ENCODE data around the gene PKP1.

Gene PKP1

DNA sequence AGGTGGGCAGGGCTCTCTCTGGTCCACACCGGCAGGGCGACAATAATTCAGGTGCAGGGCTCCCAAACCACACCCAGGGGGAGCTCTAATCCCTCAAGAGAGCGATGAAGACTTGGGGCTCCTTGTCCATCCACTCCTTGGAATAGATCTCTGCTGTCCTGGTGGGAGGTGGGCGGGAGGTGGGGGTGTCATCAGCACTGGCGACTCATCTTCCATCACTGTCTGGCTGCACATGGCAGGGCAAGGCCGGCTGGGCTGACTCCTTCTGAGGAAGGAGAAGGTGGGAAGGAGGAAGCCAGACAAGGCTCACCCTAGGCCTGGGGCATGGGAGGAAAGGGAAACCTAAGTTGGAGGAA lies 64.9 kb downstream of the PKP1 start:
- H3K9me3 ChIP-seq (ENCODE audit: control insufficient read depth, low read length), result no peaks in the 10 kb centered on the region
- 27 to 31% methylated on average over 6 of the region's 6 CpGs for WGBS, 2 experiments
- no peaks in the 10 kb centered on the region for H3K36me3 ChIP-seq (ENCODE audit: control insufficient read depth, insufficient read depth, low read length)
- no peaks in the 10 kb centered on the region for H3K27me3 ChIP-seq (ENCODE audit: control insufficient read depth, insufficient read depth, low read length, poor library complexity, severe bottlenecking)
- H3K4me3 ChIP-seq (ENCODE audit: insufficient read depth, low read depth, low read length), result no peak overlapping the region
- no peak overlapping the region for H3K27ac ChIP-seq (ENCODE audit: insufficient read depth, low read depth, low read length, poor library complexity, severe bottlenecking)
- H3K4me1 ChIP-seq (ENCODE audit: control insufficient read depth, insufficient read depth, low read length), result peaks cover 10% of the 10 kb centered on the region

DNA sequence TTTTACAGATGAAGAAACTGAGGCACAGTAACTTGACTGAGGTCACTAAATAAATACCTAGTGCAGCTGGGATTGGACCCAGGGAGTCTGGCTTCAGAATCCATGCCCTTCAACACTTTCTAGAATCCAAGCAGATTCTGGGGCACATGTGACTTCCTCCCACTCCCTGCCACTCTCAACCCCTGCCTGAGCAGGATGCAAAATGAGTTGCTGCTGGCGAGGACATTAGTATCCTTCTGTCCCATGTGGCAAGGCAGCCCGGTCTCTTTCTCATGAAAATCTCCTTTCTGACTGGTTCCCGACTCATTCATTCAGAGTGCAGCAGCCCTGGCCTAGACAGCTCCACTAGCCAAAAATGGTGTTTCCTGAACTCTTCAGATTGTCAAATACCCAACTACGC lies 65.8 kb downstream of the PKP1 start:
- no peak overlapping the region for H3K27ac ChIP-seq (ENCODE audit: insufficient read depth, low read depth, low read length, poor library complexity, severe bottlenecking)
- peaks cover 10% of the 10 kb centered on the region for H3K4me1 ChIP-seq (ENCODE audit: control insufficient read depth, insufficient read depth, low read length)
- H3K4me3 ChIP-seq (ENCODE audit: insufficient read depth, low read depth, low read length), result no peak overlapping the region
- no peaks in the 10 kb centered on the region for H3K27me3 ChIP-seq (ENCODE audit: control insufficient read depth, insufficient read depth, low read length, poor library complexity, severe bottlenecking)
- no peaks in the 10 kb centered on the region for H3K36me3 ChIP-seq (ENCODE audit: control insufficient read depth, insufficient read depth, low read length)
- H3K9me3 ChIP-seq (ENCODE audit: control insufficient read depth, low read length), result no peaks in the 10 kb centered on the region
- 83 to 87% methylated on average over 4 of the region's 4 CpGs for WGBS, 2 experiments

DNA sequence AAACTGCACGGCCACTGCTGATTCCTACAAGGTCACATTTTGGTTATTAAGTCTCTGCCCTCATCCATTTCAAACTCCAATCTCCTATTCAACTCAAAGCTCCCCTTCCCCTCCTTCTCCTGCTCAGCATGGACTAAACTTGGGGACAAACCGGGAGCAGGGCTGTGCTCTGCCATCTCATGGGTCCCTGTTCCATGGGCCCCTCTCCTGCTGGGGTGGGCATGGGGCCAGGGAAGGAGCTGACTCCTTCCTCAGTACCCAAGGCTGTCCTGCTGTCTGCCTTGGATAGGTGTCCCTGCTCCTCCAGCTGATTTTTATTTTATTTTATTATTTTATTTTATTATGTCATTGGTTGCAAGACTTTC lies 67.0 kb downstream of the PKP1 start:
- 83 to 86% methylated on average over 2 of the region's 2 CpGs for WGBS, 2 experiments
- Histone ChIP-seq H3K36me3 (ENCODE audit: control insufficient read depth, insufficient read depth, low read length) (no peaks in the 10 kb centered on the region), H3K27ac (ENCODE audit: insufficient read depth, low read depth, low read length, poor library complexity, severe bottlenecking) (no peak overlapping the region), H3K9me3 (ENCODE audit: control insufficient read depth, low read length) (no peaks in the 10 kb centered on the region), H3K4me3 (ENCODE audit: insufficient read depth, low read depth, low read length) (no peak overlapping the region), H3K4me1 (ENCODE audit: control insufficient read depth, insufficient read depth, low read length) (peaks cover 4% of the 10 kb centered on the region), H3K27me3 (ENCODE audit: control insufficient read depth, insufficient read depth, low read length, poor library complexity, severe bottlenecking) (no peaks in the 10 kb centered on the region)

DNA sequence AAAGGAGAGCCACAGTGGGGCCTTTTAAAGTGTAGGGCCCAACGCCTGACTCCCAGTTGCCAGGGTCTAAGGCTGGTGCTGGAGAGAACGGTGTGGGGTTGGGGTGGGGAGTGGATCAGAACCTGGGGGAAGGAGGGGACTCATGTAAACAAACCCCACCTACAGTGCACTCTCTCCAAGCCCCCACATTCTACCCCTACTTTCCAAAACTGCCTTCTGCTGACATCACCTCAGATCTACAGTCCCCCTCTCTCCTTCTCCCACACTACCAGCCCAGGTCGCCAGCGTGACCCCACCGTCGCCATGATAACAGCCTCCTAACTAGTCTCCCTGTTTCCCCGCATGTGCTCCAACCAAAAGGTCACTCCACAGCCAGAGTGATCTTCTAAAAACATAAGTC lies 67.6 kb downstream of the PKP1 start:
- H3K36me3 ChIP-seq (ENCODE audit: control insufficient read depth, insufficient read depth, low read length), result no peaks in the 10 kb centered on the region
- no peaks in the 10 kb centered on the region for H3K9me3 ChIP-seq (ENCODE audit: control insufficient read depth, low read length)
- no peaks in the 10 kb centered on the region for H3K27me3 ChIP-seq (ENCODE audit: control insufficient read depth, insufficient read depth, low read length, poor library complexity, severe bottlenecking)
- no peak overlapping the region for H3K4me3 ChIP-seq (ENCODE audit: insufficient read depth, low read depth, low read length)
- H3K27ac ChIP-seq (ENCODE audit: insufficient read depth, low read depth, low read length, poor library complexity, severe bottlenecking), result no peak overlapping the region
- peaks cover 4% of the 10 kb centered on the region for H3K4me1 ChIP-seq (ENCODE audit: control insufficient read depth, insufficient read depth, low read length)
- WGBS, 2 experiments, result 92 to 95% methylated on average over 6 to 7 of the region's 7 CpGs

DNA sequence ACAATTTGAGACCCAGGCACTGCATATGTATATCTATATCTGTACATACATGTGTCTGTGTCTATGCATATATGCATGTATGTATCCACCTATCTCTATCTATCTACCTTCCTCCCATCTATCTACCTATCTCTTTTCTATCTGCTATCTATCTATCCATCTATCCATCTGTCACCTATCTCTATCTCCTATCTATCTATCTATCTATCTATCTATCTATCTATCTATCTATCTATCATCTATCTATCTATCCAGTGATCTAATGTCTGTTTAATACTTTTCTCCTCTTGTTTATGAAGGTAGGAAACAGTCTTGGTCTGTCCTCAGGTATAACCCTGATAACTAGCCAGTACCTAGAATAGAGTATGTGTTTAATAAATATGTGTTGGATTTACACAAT lies 68.3 kb downstream of the PKP1 start:
- H3K27me3 ChIP-seq (ENCODE audit: control insufficient read depth, insufficient read depth, low read length, poor library complexity, severe bottlenecking), result no peaks in the 10 kb centered on the region
- H3K36me3 ChIP-seq (ENCODE audit: control insufficient read depth, insufficient read depth, low read length), result no peaks in the 10 kb centered on the region
- peaks cover 4% of the 10 kb centered on the region for H3K4me1 ChIP-seq (ENCODE audit: control insufficient read depth, insufficient read depth, low read length)
- no peak overlapping the region for H3K27ac ChIP-seq (ENCODE audit: insufficient read depth, low read depth, low read length, poor library complexity, severe bottlenecking)
- H3K4me3 ChIP-seq (ENCODE audit: insufficient read depth, low read depth, low read length), result no peak overlapping the region
- H3K9me3 ChIP-seq (ENCODE audit: control insufficient read depth, low read length), result no peaks in the 10 kb centered on the region

DNA sequence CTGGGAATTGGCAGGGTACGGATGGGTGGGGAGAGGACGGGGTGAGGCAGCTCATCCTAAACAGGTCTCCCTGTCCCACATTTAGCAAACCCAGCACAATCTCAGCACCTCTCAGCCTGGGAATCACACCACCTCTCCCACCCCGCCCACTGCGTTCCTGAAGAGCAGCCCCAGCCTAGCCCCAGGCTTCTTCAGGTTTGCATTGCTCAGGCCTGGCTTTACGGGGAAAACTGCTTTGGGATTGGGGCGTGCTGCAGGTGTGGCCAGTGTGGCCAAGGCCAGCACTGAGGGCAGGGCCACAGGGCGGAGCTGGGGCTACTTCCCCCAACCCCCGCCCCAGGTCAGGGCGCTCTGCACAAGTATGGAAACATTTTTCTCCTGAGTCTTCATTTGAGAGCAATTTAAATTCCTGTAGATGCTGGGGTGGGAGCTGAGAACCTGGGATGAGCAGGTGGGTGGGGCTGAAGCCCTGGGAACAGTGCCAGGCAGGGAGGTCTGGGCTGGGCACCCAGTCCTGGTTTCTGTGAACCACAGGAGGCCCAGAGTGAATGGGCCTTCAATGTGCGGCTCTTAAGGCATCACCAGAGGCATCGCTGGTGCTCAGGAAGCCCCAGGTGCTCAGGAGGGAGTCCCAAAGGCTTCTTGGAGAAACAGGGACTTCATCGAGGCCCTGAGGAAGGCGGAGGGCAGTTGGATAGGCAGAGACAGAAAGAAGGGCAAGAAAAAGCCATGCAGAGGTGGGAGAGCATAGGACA lies 70.1 kb downstream of the PKP1 start:
- H3K4me3 ChIP-seq (ENCODE audit: insufficient read depth, low read depth, low read length), result no peak overlapping the region
- H3K4me1 ChIP-seq (ENCODE audit: control insufficient read depth, insufficient read depth, low read length), result no peaks in the 10 kb centered on the region
- WGBS, 2 experiments, result 85 to 87% methylated on average over 13 of the region's 13 CpGs
- no peaks in the 10 kb centered on the region for H3K9me3 ChIP-seq (ENCODE audit: control insufficient read depth, low read length)
- no peaks in the 10 kb centered on the region for H3K27me3 ChIP-seq (ENCODE audit: control insufficient read depth, insufficient read depth, low read length, poor library complexity, severe bottlenecking)
- no peak overlapping the region for H3K27ac ChIP-seq (ENCODE audit: insufficient read depth, low read depth, low read length, poor library complexity, severe bottlenecking)
- no peaks in the 10 kb centered on the region for H3K36me3 ChIP-seq (ENCODE audit: control insufficient read depth, insufficient read depth, low read length)

DNA sequence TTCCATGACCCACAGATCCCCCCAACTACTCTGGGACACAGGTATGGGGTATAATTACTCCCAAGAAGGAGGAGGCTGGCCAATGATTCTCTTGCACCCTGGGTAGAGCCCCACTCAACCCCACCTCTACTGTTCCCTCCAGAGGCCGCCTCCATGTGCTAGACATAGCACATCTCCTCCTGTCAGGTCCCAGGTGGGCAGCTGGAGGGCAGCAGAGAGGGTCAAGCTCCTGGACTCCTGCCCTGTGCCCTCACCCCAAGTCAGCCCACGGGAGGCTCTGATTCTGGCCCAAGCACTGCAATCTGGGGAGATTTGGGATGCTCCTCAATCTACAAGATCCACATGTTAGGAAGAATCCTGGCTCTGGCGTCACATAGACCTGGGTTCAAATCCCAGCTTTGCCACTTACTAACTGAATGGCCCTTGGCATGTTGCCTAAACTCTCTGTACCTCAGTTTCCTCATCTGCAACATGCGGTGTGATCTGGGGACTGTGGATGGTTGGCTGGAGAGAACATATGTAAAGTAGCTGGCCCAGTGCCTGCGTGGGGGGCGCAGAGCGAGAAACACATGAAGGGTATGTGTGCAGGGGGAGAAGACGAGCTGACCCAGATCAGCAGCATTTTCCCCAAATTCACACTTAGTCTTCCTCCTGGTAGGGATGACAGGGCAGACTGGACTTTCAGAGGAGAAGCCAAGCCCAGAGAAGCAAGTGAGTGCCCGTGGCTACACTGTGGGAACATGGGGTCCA lies 71.0 kb downstream of the PKP1 start:
- no peaks in the 10 kb centered on the region for H3K27me3 ChIP-seq (ENCODE audit: control insufficient read depth, insufficient read depth, low read length, poor library complexity, severe bottlenecking)
- H3K9me3 ChIP-seq (ENCODE audit: control insufficient read depth, low read length), result no peaks in the 10 kb centered on the region
- 92 to 94% methylated on average over 9 of the region's 9 CpGs for WGBS, 2 experiments
- H3K36me3 ChIP-seq (ENCODE audit: control insufficient read depth, insufficient read depth, low read length), result no peaks in the 10 kb centered on the region
- H3K4me1 ChIP-seq (ENCODE audit: control insufficient read depth, insufficient read depth, low read length), result no peaks in the 10 kb centered on the region
- no peak overlapping the region for H3K27ac ChIP-seq (ENCODE audit: insufficient read depth, low read depth, low read length, poor library complexity, severe bottlenecking)
- no peak overlapping the region for H3K4me3 ChIP-seq (ENCODE audit: insufficient read depth, low read depth, low read length)

DNA sequence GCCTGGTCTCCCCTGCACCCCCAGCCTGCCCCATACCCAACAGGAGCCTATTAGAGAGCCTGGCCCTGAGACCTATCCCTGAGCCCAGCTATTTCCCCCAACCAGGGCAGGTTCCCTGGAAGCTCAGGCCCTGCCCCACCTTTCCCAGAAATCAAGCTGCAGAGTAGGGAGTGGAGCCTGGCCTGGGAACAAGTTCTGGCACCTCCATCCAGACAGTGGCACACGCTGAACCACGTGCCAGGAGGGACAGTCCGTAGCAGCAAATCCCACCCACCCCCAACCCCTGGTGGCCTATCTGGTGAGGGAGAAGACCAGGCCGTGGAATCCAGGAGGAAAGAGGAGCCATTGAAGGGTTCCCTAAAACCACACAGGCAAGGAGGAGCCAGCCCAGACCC lies 71.6 kb downstream of the PKP1 start:
- H3K9me3 ChIP-seq (ENCODE audit: control insufficient read depth, low read length), result no peaks in the 10 kb centered on the region
- no peaks in the 10 kb centered on the region for H3K36me3 ChIP-seq (ENCODE audit: control insufficient read depth, insufficient read depth, low read length)
- no peaks in the 10 kb centered on the region for H3K4me1 ChIP-seq (ENCODE audit: control insufficient read depth, insufficient read depth, low read length)
- no peak overlapping the region for H3K4me3 ChIP-seq (ENCODE audit: insufficient read depth, low read depth, low read length)
- WGBS, 2 experiments, result 82 to 89% methylated on average over 4 of the region's 4 CpGs
- no peak overlapping the region for H3K27ac ChIP-seq (ENCODE audit: insufficient read depth, low read depth, low read length, poor library complexity, severe bottlenecking)
- H3K27me3 ChIP-seq (ENCODE audit: control insufficient read depth, insufficient read depth, low read length, poor library complexity, severe bottlenecking), result no peaks in the 10 kb centered on the region

DNA sequence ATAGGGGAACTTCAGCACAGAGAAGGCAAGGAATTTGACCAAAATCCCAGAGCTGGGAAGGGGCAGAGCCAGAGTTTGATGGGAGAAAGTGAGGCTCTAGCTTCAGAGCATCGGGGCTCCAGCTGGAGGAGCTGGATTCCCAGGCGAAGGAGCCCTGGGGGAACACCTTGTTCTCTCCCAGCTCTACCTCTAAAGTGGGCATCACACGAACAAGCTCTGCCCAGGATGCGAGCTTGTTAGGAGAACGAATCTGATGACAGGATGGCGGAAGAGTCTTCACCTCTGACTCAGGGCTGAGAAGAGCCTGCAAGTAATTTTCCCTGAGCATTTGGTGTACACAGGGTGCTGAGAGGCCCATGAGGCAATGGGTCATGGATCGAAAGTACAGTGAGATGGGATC lies 72.2 kb downstream of the PKP1 start:
- no peaks in the 10 kb centered on the region for H3K9me3 ChIP-seq (ENCODE audit: control insufficient read depth, low read length)
- H3K4me1 ChIP-seq (ENCODE audit: control insufficient read depth, insufficient read depth, low read length), result no peaks in the 10 kb centered on the region
- no peaks in the 10 kb centered on the region for H3K36me3 ChIP-seq (ENCODE audit: control insufficient read depth, insufficient read depth, low read length)
- H3K27ac ChIP-seq (ENCODE audit: insufficient read depth, low read depth, low read length, poor library complexity, severe bottlenecking), result no peak overlapping the region
- H3K27me3 ChIP-seq (ENCODE audit: control insufficient read depth, insufficient read depth, low read length, poor library complexity, severe bottlenecking), result no peaks in the 10 kb centered on the region
- no peak overlapping the region for H3K4me3 ChIP-seq (ENCODE audit: insufficient read depth, low read depth, low read length)
- 95 to 96% methylated on average over 7 of the region's 7 CpGs for WGBS, 2 experiments

DNA sequence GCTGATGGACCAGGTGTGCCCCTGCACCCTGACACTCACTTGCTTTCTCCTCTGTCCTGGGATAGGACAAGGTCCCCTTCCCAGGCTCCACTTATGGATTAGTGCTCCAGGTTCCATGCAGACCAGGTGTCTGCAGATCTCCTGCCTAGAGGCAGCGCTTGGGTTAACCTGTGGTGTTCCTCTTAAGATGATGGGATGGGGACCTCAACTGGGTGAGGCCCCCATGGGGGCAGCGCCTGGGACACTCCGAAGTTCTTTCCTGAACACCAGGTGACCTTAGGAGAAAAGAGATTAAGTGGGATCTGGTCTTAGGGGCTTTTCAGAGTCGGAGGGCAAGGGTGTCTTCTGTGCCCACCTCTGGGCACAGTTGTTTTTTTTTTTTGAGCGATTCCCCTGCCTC lies 72.9 kb downstream of the PKP1 start:
- WGBS, 2 experiments, result 93 to 94% methylated on average over 5 of the region's 5 CpGs
- Histone ChIP-seq H3K4me1 (ENCODE audit: control insufficient read depth, insufficient read depth, low read length) (no peaks in the 10 kb centered on the region), H3K9me3 (ENCODE audit: control insufficient read depth, low read length) (no peaks in the 10 kb centered on the region), H3K4me3 (ENCODE audit: insufficient read depth, low read depth, low read length) (no peak overlapping the region), H3K36me3 (ENCODE audit: control insufficient read depth, insufficient read depth, low read length) (no peaks in the 10 kb centered on the region), H3K27ac (ENCODE audit: insufficient read depth, low read depth, low read length, poor library complexity, severe bottlenecking) (no peak overlapping the region), H3K27me3 (ENCODE audit: control insufficient read depth, insufficient read depth, low read length, poor library complexity, severe bottlenecking) (no peaks in the 10 kb centered on the region)
